Stimulated activated CD4-positive, alpha-beta T cell treated with anti-CD3 and anti-CD28 coated beads, TNF-alpha, amount 100 ng/mL, for 24 hours (primary cell): ENCODE measurements around the gene ARRDC2.
A peak's percentile ranks its signal among the peaks of the same experiment; 100 is the strongest.
"Not testable (repeated sequence)": the region's sequence is repeated elsewhere in the genome, so short reads cannot be mapped to it uniquely, and the experiment has no call there.

Source experiments
- DNase-seq, 3 experiments: peaks; one replicate each; pipeline ENCODE4 v3.0.0-alpha.2; 2020; ENCODE audit warnings: low read depth in 3 of 3

Gene ARRDC2

DNA sequence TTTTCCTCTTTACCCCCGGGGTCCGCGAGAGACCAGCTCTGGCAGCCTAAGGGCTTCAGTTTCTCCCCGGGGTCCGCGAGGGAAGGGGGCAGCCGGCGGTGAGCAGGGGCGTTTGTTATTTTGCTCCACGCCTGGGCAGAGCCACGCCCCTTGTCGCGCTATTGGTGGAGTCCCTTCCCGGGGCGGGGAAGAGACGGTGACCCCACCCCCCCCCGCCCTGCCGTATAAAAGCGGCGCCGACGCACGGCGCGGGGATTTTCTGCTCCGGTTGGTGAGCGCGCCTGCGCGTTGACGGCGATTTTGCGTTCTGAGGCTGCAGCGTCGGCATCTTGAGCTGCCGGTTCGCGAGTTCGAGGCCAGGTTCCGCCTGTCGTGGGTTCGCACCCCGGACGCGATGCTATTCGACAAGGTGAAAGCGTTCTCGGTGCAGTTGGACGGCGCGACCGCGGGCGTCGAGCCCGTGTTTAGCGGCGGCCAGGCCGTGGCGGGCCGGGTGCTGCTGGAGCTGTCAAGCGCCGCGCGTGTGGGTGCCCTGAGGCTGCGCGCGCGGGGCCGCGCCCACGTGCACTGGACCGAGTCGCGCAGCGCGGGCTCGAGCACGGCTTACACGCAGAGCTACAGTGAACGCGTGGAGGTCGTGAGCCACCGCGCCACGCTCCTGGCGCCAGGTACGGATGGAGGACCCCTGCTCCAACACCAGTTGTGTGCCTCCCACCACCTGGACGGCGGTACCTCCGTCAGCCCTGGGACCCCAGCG lies at the start of gene ARRDC2:
Gene ARRDC2 (plus strand): TSS at position 254 of the 757 bp plus-strand sequence. CDS start 141 bp downstream, at position 395.
- DNase-seq: peak; percentile 76 to 85 (median 76)

DNA sequence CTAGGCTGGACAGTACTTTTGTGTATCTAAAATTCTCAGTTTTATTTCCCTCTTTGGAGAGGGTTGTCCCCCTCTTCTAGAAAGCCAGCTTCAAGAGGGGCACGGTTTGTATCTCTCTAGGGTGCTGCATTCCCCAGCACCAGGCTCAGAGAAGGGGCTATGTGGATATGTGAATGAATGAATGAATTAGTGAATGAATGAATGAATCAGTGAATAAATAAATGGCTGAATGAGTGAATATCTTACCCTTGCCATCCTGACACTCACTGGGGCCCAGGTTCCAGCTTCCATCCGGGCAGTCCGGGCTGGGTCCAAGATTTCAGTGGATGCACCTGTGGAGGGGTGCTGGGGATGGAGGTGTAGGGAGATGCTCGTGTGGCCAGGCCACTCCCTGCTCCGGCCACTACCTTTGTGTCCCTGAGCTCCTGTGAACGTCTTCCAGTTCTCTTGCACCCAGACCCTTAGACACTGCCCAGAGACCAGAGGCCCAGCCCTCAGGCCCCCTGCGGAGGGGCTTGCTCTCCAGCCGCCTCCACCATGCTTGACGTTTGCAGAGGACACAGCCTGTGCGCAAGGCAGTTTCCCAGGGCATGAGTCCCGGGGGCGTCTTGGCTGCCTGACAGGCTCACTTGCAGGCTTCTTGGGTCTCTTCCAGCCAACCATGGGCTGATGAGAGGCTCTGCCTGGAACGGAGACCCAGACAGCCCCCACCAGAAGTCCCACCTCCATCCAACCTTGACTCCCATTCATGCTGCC lies 43.9 kb upstream of the ARRDC2 start:
- DNase-seq: no peak

DNA sequence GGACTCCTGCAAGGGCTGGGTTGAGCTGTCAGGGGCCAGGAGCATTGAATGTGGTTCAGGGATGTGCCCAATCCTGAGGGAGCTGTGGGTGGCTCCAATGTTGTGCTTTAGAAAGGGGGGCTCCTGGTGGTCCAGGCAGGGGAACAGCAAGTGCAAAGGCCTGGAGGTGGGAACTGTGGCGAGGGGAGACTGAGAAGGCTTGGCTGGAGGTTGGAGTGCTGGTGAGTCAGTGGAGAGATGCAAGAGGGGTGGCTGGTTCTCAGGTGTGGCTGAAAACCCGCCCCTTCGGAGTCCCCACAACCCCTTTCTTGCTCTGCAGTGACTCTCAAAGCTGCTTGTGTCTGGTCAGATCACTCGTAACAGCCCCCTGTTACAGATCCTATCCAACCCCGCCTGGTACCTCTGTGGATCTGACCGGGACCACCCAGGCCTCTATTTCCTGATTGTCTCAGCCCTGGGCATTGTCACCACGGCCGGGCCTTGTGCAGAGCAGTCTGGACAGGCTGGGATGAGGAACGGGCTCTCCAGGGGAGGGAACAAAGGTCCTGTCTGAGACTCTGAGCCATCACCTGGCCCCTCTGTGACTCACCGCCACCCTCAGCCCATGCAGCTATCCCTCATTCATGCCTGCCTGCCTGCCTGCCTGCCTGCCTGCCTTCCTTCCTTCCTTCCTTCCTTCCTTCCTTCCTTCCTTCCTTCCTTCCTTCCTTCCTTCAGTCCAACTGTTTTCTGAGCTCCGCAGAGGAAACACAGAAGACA lies 42.4 kb upstream of the ARRDC2 start:
- no peak for DNase-seq

DNA sequence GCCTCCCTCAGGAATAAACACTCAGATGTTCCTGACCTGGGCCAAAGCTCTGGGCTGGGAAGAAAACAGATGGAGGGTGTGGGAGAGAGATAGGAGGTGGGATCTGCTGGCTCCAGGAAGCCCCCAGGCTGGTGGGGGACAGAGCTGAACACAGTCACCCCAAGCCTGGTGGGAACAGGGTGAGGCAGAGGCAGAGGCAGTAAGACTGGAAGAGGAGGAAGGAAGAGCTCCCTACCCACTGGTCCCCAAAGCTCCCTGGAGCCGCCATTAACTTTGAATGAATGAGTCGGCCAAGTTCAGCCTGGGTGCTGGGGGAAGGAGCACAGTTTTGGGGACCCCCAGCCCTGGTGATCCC lies 41.9 kb upstream of the ARRDC2 start:
- DNase-seq: no peak

DNA sequence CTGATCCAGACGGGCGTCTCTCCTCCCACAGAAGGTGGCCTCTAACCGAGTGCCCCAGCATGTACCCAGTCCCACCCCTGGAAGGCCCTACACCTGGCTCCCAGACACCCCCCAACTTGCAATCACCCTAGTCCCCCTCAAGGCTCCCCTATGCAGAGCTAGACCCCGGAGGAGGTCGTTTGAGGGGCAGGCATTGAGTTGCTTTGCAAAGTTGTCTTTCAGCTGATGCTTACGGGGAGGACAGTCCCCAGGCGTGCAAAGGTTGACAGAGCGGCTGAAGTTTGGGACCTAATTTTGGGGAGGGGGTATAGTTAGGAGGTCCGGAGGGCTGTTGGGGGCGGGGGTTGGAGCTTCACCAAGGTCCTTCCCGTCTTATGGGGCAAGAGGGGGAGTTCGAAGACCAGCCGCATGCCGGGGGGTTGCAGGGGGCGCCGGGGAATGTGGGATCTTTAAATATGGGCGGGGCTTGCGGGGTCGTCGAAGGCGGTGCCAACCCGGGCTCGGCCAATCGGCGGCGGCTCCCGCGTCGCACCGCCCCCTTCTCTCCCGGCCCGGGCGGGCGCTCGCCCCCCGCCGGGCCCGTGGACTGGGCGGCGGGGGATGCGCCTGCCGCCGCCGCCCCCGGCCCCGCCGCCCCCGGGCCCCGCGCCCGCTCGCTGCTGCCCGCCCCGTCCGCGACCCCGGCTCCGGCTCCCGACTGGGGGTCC lies 41.3 kb upstream of the ARRDC2 start, which contains the start of gene KCNN1:
Gene KCNN1 (plus strand): TSS at position 558 of the 707 bp plus-strand sequence. CDS start 6,782 bp downstream, outside the sequence.
- no peak for DNase-seq

DNA sequence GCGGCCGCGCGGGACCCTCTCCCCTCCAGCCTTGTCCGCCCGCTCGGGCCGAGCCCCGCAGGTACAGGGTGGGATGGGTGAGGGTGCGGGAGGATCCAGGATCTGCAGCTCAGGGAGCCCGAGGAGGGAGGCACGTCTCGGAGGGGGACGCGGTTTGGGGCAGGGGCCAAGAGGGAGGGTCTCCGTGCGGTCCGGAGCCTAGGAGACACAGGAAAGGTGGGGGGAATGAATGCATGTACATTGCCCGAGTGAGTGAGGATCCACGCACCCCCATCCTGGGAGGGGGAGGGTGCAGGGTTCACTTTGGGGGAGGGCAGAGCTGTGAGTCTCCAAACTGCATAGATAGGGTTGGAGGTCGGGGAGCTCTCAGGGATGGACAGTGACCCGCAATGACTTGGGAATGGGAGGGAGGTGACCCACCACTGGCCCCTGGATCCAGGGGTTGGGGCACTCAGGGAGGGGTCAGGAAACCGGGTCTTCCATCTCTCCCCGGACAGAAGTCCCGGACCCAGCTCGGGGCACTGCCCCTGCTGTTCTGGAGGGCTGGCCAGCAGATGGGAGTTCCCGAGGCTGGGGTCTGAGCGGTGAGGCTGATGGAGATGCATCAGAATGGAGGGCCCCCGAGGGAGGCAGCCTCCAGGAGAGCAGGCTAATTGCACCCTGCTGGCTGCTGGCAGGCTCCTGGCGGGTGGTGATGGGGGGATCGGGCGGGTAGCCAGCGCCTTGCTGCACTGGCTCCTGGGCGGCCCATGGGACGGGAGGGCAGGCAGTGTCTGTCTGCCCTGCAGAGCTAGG lies 40.5 kb upstream of the ARRDC2 start:
- no peak for DNase-seq

DNA sequence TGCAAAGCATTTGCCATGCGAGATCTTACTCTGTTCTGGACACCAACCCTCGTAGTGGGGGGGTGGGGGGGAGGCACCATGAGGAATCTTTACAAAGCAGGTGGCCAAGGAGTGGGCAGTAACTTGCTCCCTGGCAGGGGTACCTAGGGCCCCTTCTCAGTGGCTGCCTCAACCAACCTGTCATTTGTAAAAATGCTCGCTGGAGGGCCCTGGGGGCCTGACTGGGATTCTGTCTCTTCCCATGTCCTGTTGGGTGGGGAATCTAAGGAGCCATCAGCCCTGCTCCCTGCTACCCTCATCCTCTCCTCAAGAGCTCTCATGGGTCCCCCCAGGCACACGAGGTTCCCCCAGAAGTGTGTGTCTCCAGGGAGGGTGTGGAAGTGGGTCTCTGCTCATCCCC lies 39.6 kb upstream of the ARRDC2 start:
- no peak for DNase-seq

DNA sequence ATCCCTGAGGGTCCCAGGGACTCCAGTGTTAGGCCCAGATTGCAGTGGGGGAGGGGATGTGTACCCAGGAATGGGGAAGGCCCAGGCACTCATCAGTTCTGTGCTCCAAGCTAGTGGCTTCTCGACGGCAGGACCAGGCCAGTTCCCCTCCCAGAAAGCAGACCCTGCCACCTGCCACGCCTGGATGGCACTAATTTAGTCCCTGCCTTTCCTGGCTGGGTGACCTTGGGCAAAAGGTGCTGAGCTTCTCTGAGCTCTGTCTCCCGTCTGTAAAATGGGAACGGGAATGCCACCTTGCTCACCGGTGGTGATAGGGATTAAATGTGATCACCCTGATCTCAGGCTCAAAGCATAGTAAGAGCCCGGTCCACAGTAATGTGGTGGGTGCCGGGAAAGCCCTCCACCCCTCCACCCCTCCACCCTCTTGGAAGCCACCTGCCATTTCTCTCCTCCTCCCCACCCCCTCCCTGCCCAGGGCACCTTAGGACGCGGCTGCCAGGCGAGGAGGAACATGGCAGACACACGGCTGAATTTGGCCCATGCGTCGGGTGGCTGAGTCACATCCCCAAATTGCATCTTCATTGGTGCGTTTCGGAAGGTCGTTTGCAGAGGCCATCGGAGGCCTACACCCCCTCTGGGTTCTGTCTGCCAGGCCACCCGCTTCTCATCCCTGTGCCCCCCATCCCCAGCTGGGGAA lies 38.7 kb upstream of the ARRDC2 start:
- no peak for DNase-seq

DNA sequence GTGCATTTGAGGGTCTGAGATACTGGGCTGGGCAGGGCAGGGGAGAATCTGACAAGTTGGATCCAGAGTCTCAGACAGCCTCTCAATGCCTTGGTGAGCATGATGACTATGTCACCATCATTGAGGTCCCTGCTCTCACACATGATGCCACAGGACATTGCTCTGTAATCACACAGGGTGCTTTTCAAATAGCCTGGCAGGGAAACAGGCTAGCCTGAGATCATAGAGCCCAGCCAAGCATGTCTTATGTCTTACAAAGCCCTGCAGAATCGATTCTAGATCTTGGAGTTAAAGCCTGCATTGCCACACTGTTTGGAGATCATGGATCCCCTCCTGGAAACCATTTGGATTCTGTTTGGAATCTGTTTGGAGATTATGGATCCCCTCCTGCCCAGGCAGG lies 35.7 kb upstream of the ARRDC2 start:
- DNase-seq: no peak

DNA sequence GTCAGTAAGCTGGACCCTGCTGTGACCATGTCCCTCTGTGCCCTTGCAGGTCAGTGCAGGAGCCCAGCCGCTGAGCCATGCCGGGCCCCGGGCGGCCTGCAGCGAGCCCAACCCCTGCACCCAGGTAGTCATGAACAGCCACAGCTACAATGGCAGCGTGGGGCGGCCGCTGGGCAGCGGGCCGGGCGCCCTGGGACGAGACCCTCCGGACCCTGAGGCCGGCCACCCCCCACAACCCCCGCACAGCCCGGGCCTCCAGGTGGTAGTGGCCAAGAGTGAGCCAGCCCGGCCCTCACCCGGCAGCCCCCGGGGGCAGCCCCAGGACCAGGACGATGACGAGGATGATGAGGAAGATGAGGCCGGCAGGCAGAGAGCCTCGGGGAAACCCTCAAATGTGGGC lies 34.2 kb upstream of the ARRDC2 start:
- DNase-seq: no peak

DNA sequence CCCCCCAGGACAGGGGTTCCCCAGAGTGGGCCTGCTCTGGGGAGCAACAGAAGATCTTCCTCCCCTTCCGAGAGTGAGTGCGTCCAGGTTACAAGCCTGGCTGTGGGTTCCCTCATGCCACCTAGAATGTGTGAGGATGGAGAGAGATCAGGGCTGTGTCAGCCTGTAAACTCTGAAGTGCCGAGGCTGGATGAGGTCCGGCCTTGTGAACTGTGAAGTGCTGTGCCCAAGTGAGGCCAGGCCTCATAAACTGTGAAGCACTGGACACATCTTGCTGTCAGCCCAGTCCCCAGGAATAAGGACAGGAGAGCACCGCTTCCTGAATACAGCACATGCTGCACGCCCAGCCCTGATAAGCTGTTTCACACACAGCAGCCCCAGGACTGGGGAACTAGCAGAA lies 33.4 kb upstream of the ARRDC2 start:
- DNase-seq: no peak

DNA sequence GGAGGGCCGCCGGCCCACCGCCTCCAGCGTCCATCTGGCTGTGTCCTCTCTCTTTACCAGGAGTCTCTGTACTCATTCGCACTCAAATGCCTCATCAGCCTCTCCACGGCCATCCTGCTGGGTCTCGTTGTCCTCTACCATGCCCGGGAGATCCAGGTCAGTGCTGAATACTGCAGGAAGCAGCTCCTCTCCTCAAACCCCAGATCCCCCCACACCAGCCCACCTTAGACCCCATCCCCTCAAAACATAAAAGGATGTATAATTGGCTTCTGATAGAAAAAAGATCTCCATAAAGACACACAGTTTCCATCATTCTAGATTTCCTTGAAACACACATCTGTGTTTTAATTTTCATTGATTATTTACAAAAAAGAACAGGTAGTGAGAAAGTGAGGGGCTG lies 32.9 kb upstream of the ARRDC2 start:
- DNase-seq: no peak

DNA sequence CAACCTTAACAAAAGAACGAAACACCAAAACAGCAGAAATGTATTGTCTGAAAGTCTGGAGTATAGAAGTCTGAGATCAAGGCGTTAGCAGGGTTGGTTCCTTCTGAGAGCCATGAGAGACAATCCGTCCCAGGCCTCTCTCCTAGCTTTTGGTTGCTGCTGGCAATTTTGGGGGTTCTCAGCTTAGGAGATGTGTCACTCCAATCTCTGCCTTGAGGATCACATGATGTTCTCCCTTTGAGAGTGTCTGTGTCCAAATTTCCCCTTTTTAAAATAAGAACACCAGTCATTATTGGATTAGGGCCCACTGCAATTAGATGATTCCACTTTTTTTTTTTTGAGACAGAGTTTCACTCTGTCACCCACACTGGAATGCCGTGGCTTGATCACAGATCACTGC lies 30.9 kb upstream of the ARRDC2 start:
- DNase-seq: no peak

DNA sequence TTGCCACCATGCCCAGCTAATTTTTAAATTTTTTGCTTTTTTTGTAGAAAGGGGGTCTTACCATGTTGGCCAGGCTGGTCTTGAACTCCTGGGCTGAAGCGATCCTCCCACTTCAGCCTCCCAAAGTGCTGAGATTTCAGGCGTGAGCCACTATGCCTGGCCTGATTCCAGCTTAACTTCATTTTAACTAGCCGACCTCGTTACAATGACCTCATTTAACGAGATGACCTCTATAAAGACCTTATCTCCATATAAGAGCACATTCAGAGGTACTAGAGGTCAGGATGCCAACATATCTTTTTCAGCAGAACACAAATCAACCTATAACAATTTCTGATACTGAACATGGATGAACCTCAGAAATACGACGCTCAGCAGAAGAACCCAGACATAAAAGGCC lies 30.5 kb upstream of the ARRDC2 start:
- no peak for DNase-seq

DNA sequence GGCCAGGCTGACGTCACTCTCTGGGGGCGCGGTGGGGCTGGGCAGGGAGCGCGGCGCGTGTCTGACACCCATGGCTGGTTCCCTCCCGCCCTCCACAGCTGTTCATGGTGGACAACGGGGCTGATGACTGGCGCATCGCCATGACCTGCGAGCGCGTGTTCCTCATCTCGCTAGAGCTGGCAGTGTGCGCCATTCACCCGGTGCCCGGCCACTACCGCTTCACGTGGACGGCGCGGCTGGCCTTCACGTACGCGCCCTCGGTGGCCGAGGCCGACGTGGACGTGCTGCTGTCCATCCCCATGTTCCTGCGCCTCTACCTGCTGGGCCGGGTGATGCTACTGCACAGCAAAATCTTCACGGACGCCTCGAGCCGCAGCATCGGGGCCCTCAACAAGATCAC lies 26.4 kb upstream of the ARRDC2 start:
- no peak for DNase-seq

DNA sequence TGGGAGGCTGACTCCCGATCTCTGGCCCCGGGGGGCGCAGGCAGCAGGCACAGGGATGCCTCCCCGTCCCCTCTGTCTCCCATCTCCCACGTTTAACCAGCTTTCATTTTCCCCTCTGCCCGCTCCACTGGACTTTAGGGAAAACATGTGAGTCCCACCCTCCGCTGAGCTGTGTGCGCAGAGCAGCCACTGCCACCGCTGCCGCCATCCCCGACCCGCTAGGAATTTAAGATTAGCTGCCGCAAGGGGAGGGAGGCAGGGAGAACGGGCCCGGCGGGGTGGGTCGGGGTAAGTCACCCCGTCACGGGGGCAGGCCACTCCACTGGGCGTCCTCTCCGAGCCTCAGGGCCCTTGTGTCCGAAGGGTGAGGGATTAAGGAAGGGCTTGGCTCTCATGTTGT lies 25.5 kb upstream of the ARRDC2 start:
- DNase-seq: no peak

DNA sequence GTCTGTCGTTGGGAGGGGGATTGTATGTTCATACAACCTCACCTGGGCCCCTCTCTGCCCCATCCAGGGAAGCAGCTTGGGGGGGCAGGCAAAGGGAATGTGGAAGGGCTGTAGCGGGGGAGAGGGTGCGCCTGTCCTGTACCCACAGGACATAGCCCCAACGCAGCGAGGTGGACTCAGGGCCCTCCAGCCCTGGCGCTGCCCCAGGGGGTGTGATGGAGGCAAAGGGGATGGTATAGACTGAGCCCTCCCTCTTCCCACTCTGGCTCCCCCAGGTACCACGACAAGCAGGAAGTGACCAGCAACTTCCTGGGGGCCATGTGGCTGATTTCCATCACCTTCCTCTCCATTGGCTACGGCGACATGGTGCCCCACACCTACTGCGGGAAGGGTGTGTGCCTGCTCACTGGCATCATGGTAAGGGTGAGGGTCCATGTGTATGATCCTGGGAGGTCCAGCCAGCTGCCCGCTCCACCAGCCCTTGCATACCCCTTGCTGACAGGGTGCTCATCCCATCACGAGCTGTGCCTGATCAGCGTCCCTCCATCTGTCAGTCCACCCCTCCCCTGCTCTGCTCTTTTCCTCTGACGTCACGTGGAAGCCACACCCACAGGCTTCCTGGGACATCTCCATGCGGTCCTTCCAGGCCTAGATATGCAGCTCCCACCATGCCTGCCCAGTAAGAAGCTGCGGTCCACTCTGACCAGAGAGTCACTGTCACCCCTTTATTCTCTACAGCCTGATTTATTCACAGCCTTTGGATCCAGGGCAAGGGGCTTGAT lies 22.7 kb upstream of the ARRDC2 start:
- DNase-seq: no peak

DNA sequence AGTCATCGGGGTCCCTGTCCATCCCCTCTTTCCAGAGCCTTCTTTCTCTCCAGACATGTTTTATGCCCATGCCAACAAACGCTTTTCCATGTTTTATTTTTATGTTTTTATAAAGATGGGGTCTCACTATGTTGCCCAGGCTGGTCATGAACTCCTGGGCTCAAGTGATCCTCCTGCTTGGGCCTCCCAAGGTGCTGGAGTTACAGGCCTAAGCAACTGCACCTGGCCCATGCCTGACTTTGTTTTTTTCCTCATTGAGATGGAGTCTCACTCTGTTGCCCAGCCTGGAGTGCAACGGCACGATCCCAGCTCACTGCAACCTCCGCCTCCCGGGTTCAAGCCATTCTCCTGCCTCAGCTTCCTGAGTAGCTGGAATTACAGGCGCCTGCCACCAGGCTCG lies 21.4 kb upstream of the ARRDC2 start:
- DNase-seq: not testable (repeated sequence)

DNA sequence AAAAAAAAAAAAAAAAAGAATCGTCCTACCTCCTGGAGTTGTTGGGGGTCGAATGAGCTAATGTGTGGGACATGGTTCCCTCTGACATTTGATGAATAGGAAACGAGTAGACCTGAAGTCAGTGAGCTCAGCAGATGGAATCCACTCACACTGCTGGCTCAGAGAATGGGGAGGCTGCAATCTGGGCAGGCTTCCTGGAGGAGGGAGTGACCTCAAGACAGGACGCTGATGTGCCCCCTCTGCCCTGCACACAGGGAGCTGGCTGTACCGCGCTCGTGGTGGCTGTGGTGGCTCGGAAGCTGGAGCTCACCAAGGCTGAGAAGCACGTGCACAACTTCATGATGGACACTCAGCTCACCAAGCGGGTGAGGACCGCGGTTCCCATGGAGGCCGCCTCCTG lies 19.8 kb upstream of the ARRDC2 start:
- DNase-seq: no peak
